Measurements from ENCODE around the gene C1QTNF3.

Gene C1QTNF3

DNA sequence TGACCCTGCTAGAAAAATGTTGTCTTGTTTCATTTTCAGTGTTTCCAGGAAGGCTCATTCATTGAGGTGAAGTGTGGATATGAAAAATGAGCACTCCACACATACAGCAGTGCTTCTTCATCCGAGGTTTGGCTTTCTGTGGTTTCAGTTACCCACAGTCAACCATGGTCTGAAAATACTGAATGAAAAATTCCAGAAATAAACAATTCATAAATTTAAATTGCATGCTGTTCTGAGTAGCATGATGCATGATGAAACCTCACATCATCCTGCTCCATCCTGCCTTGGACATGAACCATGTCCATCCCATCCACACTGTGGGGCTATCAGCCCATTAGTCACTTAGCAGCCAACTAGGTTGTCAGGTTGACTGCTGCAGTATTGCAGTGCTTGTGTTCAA, 48.2 kb downstream of the C1QTNF3 start:
- no peak overlapping the region for H3K4me3 ChIP-seq (ENCODE audit: low read depth, low read length)
- TF ChIP-seq, protein P1, sequence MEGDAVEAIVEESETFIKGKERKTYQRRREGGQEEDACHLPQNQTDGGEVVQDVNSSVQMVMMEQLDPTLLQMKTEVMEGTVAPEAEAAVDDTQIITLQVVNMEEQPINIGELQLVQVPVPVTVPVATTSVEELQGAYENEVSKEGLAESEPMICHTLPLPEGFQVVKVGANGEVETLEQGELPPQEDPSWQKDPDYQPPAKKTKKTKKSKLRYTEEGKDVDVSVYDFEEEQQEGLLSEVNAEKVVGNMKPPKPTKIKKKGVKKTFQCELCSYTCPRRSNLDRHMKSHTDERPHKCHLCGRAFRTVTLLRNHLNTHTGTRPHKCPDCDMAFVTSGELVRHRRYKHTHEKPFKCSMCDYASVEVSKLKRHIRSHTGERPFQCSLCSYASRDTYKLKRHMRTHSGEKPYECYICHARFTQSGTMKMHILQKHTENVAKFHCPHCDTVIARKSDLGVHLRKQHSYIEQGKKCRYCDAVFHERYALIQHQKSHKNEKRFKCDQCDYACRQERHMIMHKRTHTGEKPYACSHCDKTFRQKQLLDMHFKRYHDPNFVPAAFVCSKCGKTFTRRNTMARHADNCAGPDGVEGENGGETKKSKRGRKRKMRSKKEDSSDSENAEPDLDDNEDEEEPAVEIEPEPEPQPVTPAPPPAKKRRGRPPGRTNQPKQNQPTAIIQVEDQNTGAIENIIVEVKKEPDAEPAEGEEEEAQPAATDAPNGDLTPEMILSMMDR (IDR thresholded peaks at IDR 0.05; ENCODE audit: low read depth, low read length, missing control alignments): no peak
- no peak for DNase-seq (ENCODE audit: low read depth)

DNA sequence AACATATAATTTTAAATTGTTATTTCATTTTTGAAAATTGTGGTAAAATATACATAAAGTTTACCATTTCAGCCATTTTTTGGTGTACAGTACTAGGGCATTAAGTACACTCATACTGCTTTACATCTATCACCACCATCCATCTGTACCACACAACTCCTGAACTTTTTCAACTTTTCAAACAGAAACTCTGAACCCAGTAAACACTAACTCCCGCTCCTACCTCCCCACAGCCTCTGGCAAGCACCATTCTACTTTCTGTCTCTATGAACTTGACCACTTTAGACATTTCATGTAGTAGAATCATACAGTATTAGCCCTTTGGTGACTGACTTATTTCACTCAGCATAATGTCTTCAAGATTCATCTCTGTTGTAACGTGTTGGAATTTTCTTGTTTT, 50.1 kb downstream of the C1QTNF3 start:
- no peak overlapping the region for H3K4me3 ChIP-seq (ENCODE audit: low read depth, low read length)
- TF ChIP-seq, protein P1 (IDR thresholded peaks at IDR 0.05; ENCODE audit: low read depth, low read length, missing control alignments): no peak
- no peak for DNase-seq (ENCODE audit: low read depth)

DNA sequence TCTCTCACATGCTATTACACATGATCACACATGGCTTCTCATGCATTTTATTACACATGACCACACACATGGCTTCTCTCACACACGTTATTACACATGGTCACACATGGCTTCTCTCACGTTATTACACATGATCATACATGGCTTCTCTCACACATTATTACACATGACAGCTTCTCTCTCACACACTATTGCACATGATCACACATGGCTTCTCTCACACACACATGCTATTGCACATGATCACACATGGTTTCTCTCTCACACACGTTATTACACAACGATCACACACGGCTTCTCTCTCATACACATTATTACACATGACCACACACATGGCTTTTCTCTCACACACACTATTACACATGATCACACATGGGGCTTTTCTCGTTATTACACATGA, 57.6 kb downstream of the C1QTNF3 start:
- no peak for DNase-seq (ENCODE audit: low read depth)
- TF ChIP-seq, protein P1 (IDR thresholded peaks at IDR 0.05; ENCODE audit: low read depth, low read length, missing control alignments): no peak
- H3K4me3 ChIP-seq (ENCODE audit: low read depth, low read length): no peak overlapping the region

DNA sequence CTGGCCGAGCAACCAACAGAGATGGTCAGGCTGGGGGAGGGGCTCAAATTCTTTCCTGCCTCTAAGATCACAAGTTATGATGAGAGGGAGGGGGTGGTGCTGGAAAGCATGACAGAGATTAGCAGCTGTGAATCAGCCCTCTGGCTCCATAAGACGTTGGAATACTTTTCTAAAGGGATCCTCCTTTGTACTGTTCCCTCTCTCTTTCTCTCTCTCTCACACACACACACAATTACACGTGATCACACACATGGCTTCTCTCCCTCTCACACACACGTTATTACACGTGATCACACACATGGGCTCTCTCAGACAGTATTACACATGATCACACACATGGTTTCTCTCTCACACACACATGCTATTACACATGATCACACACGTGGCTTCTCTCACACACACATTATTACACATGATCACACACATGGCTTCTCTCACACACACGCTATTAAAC, 58.3 kb downstream of the C1QTNF3 start, which contains the start of gene SLC45A2:
SLC45A2 (minus strand) TSS at position 23 of the 454 bp plus-strand sequence. CDS start 110 bp downstream, outside the sequence.
- TF ChIP-seq, protein P1 (IDR thresholded peaks at IDR 0.05; ENCODE audit: low read depth, low read length, missing control alignments): no peak
- H3K4me3 ChIP-seq (ENCODE audit: low read depth, low read length): no peak within 1 kb of the TSS
- no peak for DNase-seq (ENCODE audit: low read depth)

DNA sequence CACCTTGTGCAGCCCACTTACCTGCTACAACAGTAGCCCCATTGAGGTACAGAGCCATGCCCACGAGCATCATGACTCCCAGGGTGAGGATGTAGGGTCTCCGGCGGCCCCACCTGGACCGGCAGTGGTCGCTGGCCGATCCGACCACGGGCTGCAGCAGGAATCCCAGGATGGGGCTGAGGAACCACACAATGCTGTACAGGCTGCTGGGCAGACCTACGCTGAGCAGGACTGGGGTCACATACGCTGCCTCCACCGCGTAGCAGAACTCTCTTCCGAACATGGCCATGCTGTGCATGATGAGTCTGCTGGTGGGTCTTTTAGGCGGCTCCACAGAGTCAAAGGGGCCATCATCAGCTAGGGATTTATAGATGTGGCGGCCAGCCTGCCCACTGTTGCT, 58.8 kb downstream of the C1QTNF3 start:
- H3K4me3 ChIP-seq (ENCODE audit: low read depth, low read length): no peak overlapping the region
- TF ChIP-seq, protein P1 (IDR thresholded peaks at IDR 0.05; ENCODE audit: low read depth, low read length, missing control alignments): no peak
- DNase-seq (ENCODE audit: low read depth): no peak

DNA sequence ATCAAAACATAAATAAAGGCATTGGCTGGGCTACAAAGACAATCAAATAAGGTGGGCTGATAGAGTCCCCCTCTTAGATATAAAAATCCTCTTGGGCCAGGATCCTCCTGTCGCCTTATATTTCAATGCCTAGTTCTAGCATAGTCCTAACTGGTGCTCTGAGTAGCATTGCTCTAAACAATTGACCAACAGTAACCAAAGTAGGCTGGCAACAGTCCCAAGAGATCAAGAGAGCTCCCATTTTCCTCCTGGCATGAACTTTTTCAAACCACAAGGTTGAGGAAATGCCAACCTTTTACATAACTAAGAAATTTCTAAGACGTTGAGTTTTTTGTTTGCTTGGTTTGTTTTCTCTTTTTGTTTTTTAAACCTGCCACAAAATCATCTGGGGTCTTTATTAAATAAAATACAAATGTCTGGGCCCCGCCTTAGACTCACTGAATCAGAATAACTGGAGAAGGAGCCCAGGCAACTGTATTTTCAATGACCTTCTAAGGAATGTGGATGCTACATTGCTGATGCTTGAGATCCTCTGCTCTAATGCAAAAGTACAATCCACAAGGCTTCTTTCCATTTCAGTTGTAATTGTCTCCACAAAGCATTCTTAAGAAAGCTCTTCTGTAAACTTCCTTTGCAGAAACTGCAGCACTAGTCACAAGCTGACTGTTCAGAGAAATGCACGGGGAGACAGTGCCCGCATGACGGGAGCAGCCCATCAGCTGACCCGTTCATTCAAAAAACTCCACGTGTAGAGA, 61.4 kb downstream of the C1QTNF3 start:
- H3K4me3 ChIP-seq (ENCODE audit: low read depth, low read length): no peak overlapping the region
- TF ChIP-seq, protein P1 (IDR thresholded peaks at IDR 0.05; ENCODE audit: low read depth, low read length, missing control alignments): no peak
- DNase-seq (ENCODE audit: low read depth): no peak

DNA sequence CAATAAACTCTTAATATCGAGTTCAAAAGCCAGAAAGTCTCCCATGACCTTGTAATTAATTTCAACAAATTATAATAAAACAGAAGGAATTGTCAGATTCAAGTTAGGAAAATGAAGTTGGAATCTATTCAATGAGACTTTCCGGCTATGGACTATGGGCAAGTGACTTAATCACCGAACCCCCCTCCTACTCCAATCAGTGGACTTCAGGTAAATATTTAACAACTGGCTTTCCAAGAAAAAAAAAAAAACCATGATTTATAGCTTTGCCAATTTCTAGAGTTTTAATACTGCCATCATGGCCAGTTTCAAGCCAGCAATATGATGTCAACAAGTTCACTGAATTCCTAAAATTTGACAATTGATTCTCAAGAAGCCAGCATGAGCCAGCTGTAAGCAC, 63.0 kb downstream of the C1QTNF3 start:
- TF ChIP-seq, protein P1 (IDR thresholded peaks at IDR 0.05; ENCODE audit: low read depth, low read length, missing control alignments): no peak
- H3K4me3 ChIP-seq (ENCODE audit: low read depth, low read length): no peak overlapping the region
- DNase-seq (ENCODE audit: low read depth): no peak
